Activated CD4-positive, CD25-positive, alpha-beta regulatory T cell treated with anti-CD3 and anti-CD28 coated beads, Interleukin-2, amount 50 U/mL, for 72 hours (primary cell): Measurements from ENCODE around the gene VASP.

Experiments
- DNase-seq: peaks from one replicate; pipeline ENCODE4 v3.0.0; 2021

VASP gene

GRCh38 chr19:45515807-45516401, 8.6 kb downstream of the VASP start:
- DNase-seq: no peak

- no peak for DNase-seq
These were observed 10.0 kb downstream of the VASP start for GRCh38 chr19:45517238-45517637.

DNA sequence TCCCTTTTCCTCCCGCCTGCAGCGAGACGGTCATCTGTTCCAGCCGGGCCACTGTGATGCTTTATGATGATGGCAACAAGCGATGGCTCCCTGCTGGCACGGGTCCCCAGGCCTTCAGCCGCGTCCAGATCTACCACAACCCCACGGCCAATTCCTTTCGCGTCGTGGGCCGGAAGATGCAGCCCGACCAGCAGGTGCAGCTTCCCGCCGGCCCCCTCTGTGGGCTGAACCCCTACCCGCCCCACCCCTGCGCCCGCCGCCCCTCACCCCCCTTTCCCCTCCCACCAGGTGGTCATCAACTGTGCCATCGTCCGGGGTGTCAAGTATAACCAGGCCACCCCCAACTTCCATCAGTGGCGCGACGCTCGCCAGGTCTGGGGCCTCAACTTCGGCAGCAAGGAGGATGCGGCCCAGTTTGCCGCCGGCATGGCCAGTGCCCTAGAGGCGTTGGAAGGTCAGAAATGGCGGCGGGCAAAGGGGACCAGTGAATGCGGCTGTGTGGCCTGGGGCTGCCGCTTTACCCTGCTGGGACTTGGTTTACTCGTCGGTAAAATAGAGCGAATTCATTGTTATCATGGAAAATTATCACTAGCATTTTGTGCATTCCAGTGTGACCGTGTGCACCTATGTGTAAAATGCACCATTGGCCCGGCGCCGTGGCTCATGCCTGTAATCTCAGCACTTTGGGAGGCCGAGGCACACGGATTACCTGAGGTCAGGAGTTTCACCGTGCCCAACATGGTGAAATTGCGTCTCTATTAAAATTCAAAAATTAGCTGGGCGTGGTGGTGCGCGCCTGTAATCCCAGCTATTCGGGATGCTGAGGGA, 10.6 kb downstream of the VASP start:
- DNase-seq: no peak

GRCh38 chr19:45518469-45518826, 11.2 kb downstream of the VASP start:
- DNase-seq: no peak

- DNase-seq: no peak
These were observed 15.0 kb downstream of the VASP start for GRCh38 chr19:45522010-45522941.

DNA sequence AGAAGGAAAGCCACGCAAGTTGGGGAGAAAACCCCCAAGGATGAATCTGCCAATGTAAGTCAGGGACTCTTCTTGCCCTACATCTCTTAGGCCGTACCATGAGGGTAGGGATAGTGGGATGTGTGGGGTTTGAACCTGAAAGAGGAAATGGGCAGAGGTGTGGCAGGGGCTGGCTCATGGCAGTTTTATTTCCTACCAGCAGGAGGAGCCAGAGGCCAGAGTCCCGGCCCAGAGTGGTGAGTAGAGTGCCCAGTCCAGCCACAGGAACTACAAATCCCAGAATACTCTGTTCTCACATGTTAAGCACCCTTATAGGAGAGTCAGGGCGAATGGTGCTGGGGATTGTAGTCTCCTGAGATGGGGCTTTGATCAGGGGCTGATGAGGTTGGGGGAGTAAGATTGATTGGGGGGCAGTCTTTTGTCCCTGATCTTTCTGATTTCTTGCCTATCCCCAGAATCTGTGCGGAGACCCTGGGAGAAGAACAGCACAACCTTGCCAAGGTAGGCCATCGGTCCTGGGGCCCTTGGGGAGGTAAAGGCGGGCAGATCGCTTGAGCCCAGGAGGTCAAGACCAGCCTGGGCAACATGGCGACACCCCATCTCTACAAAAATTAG, 16.5 kb downstream of the VASP start:
- peak; percentile 71 for DNase-seq

DNA sequence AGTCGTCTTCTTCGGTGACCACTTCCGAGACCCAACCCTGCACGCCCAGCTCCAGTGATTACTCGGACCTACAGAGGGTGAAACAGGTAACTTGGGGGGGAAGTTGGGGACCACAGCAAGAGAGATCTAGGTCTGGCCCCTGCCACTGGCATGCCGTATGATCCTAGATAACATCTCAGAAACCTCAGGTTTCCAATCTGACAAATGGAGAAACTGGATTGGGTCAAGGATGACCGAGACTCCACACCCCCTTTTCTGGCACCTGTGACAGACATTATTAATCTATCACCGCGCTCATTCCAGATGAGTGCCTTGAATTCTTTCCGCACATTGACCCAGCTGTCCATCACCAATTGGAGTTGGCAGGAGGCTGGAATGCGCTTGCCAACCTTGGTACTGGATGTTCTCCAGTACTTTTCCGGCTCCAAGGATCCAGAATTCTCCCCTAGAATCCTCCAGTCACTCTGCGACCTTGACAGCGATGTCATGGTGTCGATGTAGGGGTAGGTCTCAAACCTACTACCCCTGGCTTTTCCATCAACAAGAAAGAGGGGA, 17.4 kb downstream of the VASP start:
- no peak for DNase-seq

- DNase-seq: no peak
These were observed 18.9 kb downstream of the VASP start for GRCh38 chr19:45526143-45526542.

- no peak for DNase-seq
These were observed 19.7 kb downstream of the VASP start for GRCh38 chr19:45526971-45527370.

GRCh38 chr19:45527731-45528130, 20.5 kb downstream of the VASP start:
- no peak for DNase-seq

- DNase-seq: no peak
These were observed 21.0 kb downstream of the VASP start for GRCh38 chr19:45528149-45528743.

DNA sequence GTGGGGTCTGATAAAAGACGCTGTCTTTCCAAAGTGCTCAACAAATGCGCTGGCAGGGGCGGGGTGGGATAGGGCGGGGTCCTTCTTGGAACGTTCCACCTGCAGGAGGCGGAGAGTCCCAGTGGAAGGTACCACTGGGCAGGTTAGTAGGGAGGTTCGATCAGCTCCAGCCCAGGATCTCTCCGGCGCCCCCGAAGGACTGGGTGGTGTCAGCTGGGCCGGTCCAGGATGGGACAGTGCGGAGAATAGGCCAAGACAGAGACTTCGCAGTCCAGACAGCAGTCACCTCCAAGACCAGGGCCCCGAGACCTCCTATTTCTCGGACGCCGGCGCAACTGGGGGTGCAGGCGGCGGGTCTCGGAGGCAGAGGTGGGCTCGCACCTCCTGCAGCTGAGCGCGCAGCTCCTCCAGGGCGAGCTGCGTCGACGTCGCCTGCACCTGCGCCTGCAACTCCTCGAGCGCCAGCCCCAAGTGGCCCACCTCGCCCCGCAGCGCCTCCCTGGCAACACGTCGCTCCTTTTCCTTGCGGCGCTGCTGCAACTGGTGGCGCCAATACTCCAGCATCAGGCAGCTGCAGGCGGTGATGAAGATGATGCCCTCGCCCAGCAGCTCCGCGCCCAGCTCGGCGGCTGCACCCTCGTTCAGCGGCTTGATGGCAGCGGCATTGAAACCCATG, 21.6 kb downstream of the VASP start:
- DNase-seq: no peak

DNA sequence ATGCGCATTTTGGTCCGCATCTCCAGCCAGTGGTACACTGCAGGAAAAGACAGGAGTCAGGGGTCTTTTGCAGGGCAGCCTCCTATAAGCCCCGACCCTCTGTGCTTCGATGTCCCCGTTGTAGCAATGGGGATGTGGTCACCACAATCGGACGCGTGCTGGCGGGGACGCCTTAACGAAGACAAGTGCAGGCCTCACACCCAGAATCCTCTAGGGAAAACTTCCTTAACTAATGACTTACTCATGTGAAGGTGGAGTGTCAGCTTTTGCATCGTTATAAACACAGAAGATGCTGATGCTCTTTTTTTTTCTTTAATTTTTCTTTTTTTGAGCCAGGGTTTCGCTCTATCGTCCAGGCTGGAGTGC, 22.1 kb downstream of the VASP start:
- DNase-seq: no peak

- DNase-seq: no peak
These were observed 24.1 kb downstream of the VASP start for GRCh38 chr19:45531349-45531748.

DNA sequence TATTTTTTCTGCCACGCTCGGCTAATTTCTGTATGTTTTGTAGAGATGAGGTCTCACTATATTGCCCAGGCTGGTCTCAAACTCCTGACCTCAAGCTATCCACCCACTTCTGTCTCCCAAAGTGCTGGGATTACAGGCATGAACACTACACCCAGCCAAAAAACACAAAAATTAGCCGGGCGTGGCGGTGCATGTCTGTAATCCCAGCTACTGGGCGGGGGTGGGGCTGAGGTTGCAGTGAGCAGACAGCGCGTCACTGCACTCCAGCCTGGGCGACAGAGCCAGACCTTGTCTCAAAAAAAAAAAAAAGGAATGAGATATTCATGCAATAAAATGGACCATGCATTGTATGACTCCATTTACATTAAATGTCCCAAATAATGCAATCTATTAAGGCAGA, 32.2 kb downstream of the VASP start:
- DNase-seq: no peak

DNA sequence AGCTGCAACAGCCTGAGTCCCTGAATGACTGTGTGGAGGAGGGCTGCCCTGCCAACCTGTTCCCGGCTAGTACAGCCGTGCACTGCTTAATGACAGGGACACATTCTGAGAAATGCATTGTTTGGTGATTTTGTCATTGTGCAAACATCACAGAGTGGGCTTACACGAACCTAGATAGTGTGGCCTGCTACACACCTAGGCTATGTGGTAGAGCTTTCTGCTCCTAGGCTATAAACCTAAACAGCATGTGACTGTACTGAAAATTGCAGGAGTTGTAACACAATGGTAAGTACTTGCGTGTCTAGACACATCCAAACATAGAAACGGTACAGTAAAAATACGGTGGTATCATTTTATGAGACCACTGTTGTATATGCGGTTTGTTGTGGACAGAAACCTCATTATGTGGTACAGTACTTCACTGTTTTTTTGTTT, 35.0 kb downstream of the VASP start:
- DNase-seq: no peak

DNA sequence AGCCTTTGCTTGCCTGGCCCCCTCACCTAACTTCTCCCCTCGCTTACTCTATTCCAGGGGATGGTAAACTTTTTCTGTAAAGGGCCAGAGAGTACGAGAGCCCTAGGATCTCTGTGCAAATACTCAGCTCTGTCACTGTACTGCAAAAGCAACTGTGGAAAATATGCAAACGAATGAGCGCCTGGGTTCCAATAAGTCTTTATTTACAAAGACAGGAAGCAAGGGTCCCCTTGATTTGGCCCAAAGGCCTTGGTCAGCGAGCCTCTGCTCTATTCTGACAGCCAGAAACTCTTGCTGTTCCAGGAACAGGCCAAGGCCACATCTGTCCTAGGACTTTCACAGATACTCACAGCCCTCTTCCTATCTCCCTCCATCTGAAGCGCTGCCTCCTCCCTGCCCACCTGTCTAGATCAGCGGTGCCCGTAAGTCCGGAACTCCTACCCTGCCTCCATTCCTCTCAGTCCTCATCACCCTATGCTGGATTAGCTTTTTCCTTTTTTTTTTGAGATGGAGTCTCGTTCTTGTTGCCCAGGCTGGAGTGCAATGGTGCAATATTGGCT, 40.0 kb downstream of the VASP start:
- DNase-seq: no peak

DNA sequence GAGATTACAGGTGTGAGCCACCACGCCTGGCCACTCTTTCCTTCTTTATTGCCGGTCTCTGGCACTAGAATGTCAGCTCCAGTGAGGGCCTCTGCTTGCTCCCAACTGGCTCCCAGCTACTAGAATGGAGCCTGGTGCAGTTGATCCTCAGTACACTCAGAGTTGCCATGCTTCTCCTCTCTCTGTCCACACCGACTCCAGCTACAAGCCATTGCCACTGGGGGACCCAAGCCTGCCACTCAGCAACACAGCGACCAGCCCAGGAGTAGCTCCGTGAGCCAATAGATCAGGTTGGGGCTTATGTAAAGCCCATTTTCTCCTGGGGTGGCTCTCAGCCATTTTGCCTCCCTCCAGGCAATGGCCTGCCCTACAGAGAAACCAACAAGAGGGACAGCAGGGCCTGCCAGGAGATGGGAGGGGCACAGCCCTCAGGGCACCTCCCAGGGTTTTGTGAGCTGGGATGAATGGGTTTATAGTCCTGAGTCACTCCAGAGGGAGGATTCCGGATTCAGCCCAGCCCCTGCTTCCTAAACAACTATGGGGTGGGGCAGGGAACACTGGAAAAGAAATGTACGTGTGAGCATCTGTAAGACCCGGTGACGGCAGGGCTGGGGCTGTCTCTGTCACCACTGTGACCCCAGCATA, 40.8 kb downstream of the VASP start:
- DNase-seq: no peak

GRCh38 chr19:45553464-45553863, 46.2 kb downstream of the VASP start:
- DNase-seq: no peak

- no peak for DNase-seq
These were observed 47.2 kb downstream of the VASP start for GRCh38 chr19:45554481-45554880.

DNA sequence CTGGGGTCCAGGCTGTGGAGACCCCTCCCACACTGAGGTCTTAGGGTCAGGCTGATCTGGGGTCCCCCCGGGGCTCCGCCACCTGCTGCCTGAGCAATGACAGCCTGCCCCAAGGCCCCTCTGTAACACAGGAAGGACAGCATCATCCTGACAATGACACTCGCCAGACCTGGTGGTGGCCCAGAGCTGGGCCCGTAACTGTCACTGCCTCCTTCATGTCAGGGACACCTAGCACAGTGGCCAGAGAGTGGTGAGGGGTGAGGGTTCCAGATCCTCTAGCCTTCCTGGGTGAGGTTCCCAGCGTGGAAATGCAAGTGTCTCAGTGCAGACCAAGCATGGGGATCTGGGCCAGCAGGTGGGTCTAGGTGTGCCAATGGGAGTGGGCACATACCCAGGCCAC, 49.6 kb downstream of the VASP start:
- no peak for DNase-seq
